DND-41 (cell line): ENCODE data around the gene CHRM4.

Source experiments
- CTCF ChIP-seq: IDR thresholded peaks from 2 replicates; pipeline ENCODE4 v1.5.1; 2012; ENCODE audit warnings: borderline replicate concordance, low read length, moderate library complexity, mild to moderate bottlenecking; ENCODE audit not compliant: poor library complexity, severe bottlenecking; ENCODE audit errors: extremely low read depth
- EZH2 ChIP-seq: IDR thresholded peaks from 3 replicates; pipeline ENCODE4 v1.6.1; 2012; ENCODE audit warnings: borderline replicate concordance, low read depth, mild to moderate bottlenecking, moderate library complexity, low read length, inconsistent platforms; ENCODE audit not compliant: severe bottlenecking

- TF ChIP-seq CTCF, result no peak
- no peak for TF ChIP-seq EZH2
Observed at GRCh38 chr11:46393231-46393616, 1.6 kb upstream of the CHRM4 start.
